Left lung (tissue), 10 donors: ENCODE measurements around the gene HES2. TPM values are rescaled to one million over a fixed set of nuclear protein-coding genes. Genes with fewer than 3 reads are reported as not detected.
A peak's percentile ranks its signal among the peaks of the same experiment; 100 is the strongest.
"Not testable (repeated sequence)": the region's sequence is repeated elsewhere in the genome, so short reads cannot be mapped to it uniquely, and the experiment has no call there.

ENCODE experiments used
- ATAC-seq: fragments of 200-7000 bp; cut with Tn5 transposase; one replicate; pipeline ENCODE4 v1.9.1; 2020; ENCODE audit warnings: moderate library complexity
- DNase-seq, 4 donors: peaks; one replicate each; pipeline ENCODE4 v3.0.0-alpha.2; 2013 to 2020
- H3K27ac ChIP-seq, 2 donors: fragments of 200-600 bp; sonication (generic) in 1 of 2; one replicate each; pipeline versions ENCODE4 v1.5.0 to v1.8.0; 2020 to 2021
- H3K27me3 ChIP-seq, 2 donors: fragments of 200-600 bp; sonication (generic) in 1 of 2; one replicate each; pipeline versions ENCODE4 v1.5.0 to v1.8.0; 2020 to 2021
- H3K36me3 ChIP-seq, 2 donors: fragments of 200-600 bp; sonication (generic) in 1 of 2; one replicate each; pipeline versions ENCODE4 v1.5.0 to v1.8.0; 2020 to 2021
- H3K4me1 ChIP-seq, 2 donors: fragments of 200-600 bp; one replicate each; pipeline ENCODE4 v1.8.0; 2021
- H3K4me3 ChIP-seq, 2 donors: fragments of 200-600 bp; sonication (generic) in 1 of 2; one replicate each; pipeline versions ENCODE4 v1.5.0 to v1.8.0; 2020 to 2021; ENCODE audit warnings: mild to moderate bottlenecking in 1 of 2
- H3K9me3 ChIP-seq, 2 donors: fragments of 200-600 bp; sonication (generic) in 1 of 2; one replicate each; pipeline versions ENCODE4 v1.5.0 to v1.8.0; 2020 to 2021
- CTCF ChIP-seq, 2 donors: fragments of 200-600 bp; sonication (generic) in 1 of 2; IDR thresholded peaks; one replicate each; pipeline versions ENCODE4 v1.5.0 to v1.8.0; 2021; ENCODE audit warnings: antibody characterized with exemption in 2 of 2
- intact Hi-C, 2 donors: fragments of 100-400 bp; cut with DNase I; formaldehyde crosslinking; loops; one replicate each; pipeline versions ENCODE4 v1.11.2 to v1.14.2; 2022
- microRNA-seq, 2 donors: library from miRNA; unstranded; fragments of <30 nt; microRNA quantifications; one replicate each; pipeline ENCODE4, GENCODE V29; 2019
- polyA plus RNA-seq, 6 donors: library from polyadenylated mRNA; unstranded; fragments of 120-200 nt; gene quantifications; one replicate each; pipeline ENCODE4 v1.2.1, GENCODE V29; 2013; ENCODE audit not compliant: insufficient read length in 6 of 6
- total RNA-seq, 2 donors: library from RNA; stranded (reverse); fragmentation: NEBNext Ultra II Directional; extraction: Animal tissue kit (Norgen Biotek cat#: 25700); gene quantifications; one replicate each; pipeline ENCODE4 v1.2.1, GENCODE V29; 2021
- donor health status: DM: no; HTN: yes; CAD: no.
- donor health status: DM: no; HTN: no; CAD: no.

The HES2 gene
- total and polyA plus RNA-seq, 8 donors = 0.06 to 6.6 (median 0.18) TPM

GRCh38 chr1:6363085-6363884 lies 56.4 kb downstream of the HES2 start:
- not testable (repeated sequence) for H3K36me3 ChIP-seq, H3K27ac ChIP-seq, H3K9me3 ChIP-seq, H3K4me3 ChIP-seq, ATAC-seq, H3K27me3 ChIP-seq
- peaks cover 13 to 23% of the 10 kb centered on the region in 2 donors for H3K4me1 ChIP-seq
- DNase-seq = peak in 2 of 4 donors; percentile 44 to 69
- intact Hi-C loops = loop anchor here in 1 of 2 donors (5.0 kb wide), 1 partner anchor 39 kb away; no protein-coding TSS in a partner anchor
- TF ChIP-seq CTCF (IDR thresholded peaks at IDR 0.05) = peak; percentile 63 to 79

Small RNA genes within 50 kb of the gene (microRNA-seq; reads per million reads assigned to microRNA genes)
- gene MIR4252 = 0 reads per million in 2 donors

Other genes with a start within 250 kb of the HES2 start
- under 1 TPM; 0.03 to 0.13 TPM for gene CHD5, start 239.6 kb downstream of the HES2 start, total RNA-seq
- gene CHD5, start 239.6 kb downstream of the HES2 start, polyA plus RNA-seq = under 1 TPM; 0.08 to 0.36 (median 0.15) TPM
- 100 to 1,000 TPM; 265 to 324 TPM for gene RPL22, start 220.3 kb downstream of the HES2 start, total RNA-seq
- 100 to 1,000 TPM; 591 to 719 (median 663) TPM for gene RPL22, start 220.3 kb downstream of the HES2 start, polyA plus RNA-seq
- 10 to 100 TPM; 11.9 to 12.6 TPM for gene RNF207, start 213.8 kb downstream of the HES2 start, total RNA-seq
- gene RNF207, start 213.8 kb downstream of the HES2 start, polyA plus RNA-seq = 10 to 100 TPM; 10.7 to 16.3 (median 14.2) TPM
- gene ICMT, start 184.0 kb downstream of the HES2 start, total RNA-seq = 10 to 100 TPM; 70.0 to 84.1 TPM
- gene ICMT, start 184.0 kb downstream of the HES2 start, polyA plus RNA-seq = 10 to 100 TPM; 32.0 to 49.1 (median 40.1) TPM
- gene HES3, start 175.7 kb downstream of the HES2 start, total RNA-seq = not detected
- gene HES3, start 175.7 kb downstream of the HES2 start, polyA plus RNA-seq = not detected
- 10 to 100 TPM; 15.3 to 16.4 TPM for gene GPR153, start 158.8 kb downstream of the HES2 start, total RNA-seq
- 10 to 100 TPM; 13.8 to 31.6 (median 19.7) TPM for gene GPR153, start 158.8 kb downstream of the HES2 start, polyA plus RNA-seq
- gene ACOT7, start 26.2 kb downstream of the HES2 start, total RNA-seq = 10 to 100 TPM; 28.8 to 30.1 TPM
- 10 to 100 TPM; 13.1 to 16.8 (median 14.6) TPM for gene ACOT7, start 26.2 kb downstream of the HES2 start, polyA plus RNA-seq
- 1 to 10 TPM; 1.2 to 3.7 TPM for gene ESPN, start 4.9 kb upstream of the HES2 start, total RNA-seq
- 1 to 10 TPM; 1.7 to 3.1 (median 2.2) TPM for gene ESPN, start 4.9 kb upstream of the HES2 start, polyA plus RNA-seq
- 1 to 10 TPM; 5.6 to 8.4 TPM for gene TNFRSF25, start 46.3 kb upstream of the HES2 start, total RNA-seq
- gene TNFRSF25, start 46.3 kb upstream of the HES2 start, polyA plus RNA-seq = 10 to 100 TPM; 20.1 to 34.8 (median 26.4) TPM
- 10 to 100 TPM in 1 of 2 donors, 1 to 10 TPM in 1; 6.3 to 10.7 TPM for gene PLEKHG5, start 71.7 kb upstream of the HES2 start, total RNA-seq
- gene PLEKHG5, start 71.7 kb upstream of the HES2 start, polyA plus RNA-seq = 10 to 100 TPM; 22.8 to 35.7 (median 29.7) TPM
- gene NOL9, start 134.6 kb upstream of the HES2 start, total RNA-seq = 10 to 100 TPM; 24.4 to 30.8 TPM
- gene NOL9, start 134.6 kb upstream of the HES2 start, polyA plus RNA-seq = 10 to 100 TPM; 19.1 to 25.7 (median 23.7) TPM
- gene TAS1R1, start 135.4 kb upstream of the HES2 start, total RNA-seq = not detected
- under 1 TPM; 0.07 to 0.21 (median 0.18) TPM for gene TAS1R1, start 135.4 kb upstream of the HES2 start, polyA plus RNA-seq
- gene ZBTB48, start 160.1 kb upstream of the HES2 start, total RNA-seq = 10 to 100 TPM; 24.7 to 34.5 TPM
- gene ZBTB48, start 160.1 kb upstream of the HES2 start, polyA plus RNA-seq = 10 to 100 TPM; 26.2 to 41.6 (median 33.7) TPM
- gene KLHL21, start 182.9 kb upstream of the HES2 start, total RNA-seq = 10 to 100 TPM; 20.6 to 29.2 TPM
- 10 to 100 TPM; 11.0 to 15.9 (median 13.6) TPM for gene KLHL21, start 182.9 kb upstream of the HES2 start, polyA plus RNA-seq
- gene PHF13, start 193.8 kb upstream of the HES2 start, total RNA-seq = 10 to 100 TPM; 11.1 to 12.2 TPM
- 10 to 100 TPM; 17.6 to 24.8 (median 19.9) TPM for gene PHF13, start 193.8 kb upstream of the HES2 start, polyA plus RNA-seq
- gene THAP3, start 204.9 kb upstream of the HES2 start, total RNA-seq = 10 to 100 TPM; 14.5 to 16.5 TPM
- 10 to 100 TPM; 15.5 to 20.5 (median 17.9) TPM for gene THAP3, start 204.9 kb upstream of the HES2 start, polyA plus RNA-seq